ENCODE data around the gene PRR12.

DNA sequence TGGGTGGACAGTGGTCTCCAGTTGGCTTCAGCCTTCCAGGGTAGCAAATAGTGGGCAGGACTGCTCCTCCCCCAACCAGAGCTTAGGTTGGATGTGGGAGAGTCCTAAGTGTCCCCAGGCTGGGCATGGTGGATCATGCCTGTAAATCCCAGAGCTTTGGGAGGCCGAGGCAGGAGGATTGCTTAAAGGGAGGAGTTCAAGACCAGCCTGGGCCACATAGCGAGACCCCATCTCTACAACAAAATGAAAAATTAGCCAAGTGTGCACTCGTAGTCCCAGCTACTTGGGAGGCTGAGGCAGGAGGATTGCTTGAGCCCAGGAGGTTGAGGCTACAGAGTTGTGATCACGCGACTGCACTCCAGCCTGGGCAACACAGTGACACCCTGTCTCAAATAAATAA, 41.6 kb downstream of the PRR12 start:
- TF ChIP-seq, protein P1, sequence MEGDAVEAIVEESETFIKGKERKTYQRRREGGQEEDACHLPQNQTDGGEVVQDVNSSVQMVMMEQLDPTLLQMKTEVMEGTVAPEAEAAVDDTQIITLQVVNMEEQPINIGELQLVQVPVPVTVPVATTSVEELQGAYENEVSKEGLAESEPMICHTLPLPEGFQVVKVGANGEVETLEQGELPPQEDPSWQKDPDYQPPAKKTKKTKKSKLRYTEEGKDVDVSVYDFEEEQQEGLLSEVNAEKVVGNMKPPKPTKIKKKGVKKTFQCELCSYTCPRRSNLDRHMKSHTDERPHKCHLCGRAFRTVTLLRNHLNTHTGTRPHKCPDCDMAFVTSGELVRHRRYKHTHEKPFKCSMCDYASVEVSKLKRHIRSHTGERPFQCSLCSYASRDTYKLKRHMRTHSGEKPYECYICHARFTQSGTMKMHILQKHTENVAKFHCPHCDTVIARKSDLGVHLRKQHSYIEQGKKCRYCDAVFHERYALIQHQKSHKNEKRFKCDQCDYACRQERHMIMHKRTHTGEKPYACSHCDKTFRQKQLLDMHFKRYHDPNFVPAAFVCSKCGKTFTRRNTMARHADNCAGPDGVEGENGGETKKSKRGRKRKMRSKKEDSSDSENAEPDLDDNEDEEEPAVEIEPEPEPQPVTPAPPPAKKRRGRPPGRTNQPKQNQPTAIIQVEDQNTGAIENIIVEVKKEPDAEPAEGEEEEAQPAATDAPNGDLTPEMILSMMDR (IDR thresholded peaks at IDR 0.05), result no peak
- no peak for TF ChIP-seq POLR2A (IDR thresholded peaks at IDR 0.05)
